H1 (cell line): ENCODE results near the gene RTKN2. TPM values are rescaled to one million over a fixed set of nuclear protein-coding genes. Genes with fewer than 3 reads are reported as not detected.

Source experiments
- CTCF ChIA-PET: fragments of 300-600 bp; sonication (Branson Sonifier 250); formaldehyde crosslinking; loops from one replicate; lab custom pipeline; 2021; ENCODE audit not compliant: partially characterized antibody; lab: Charles Lee
- POLR2A ChIA-PET: fragments of 300-600 bp; sonication (Branson Sonifier 250); formaldehyde crosslinking; loops from one replicate; lab custom pipeline; 2021; ENCODE audit warnings: inconsistent platforms; ENCODE audit not compliant: partially characterized antibody; lab: Charles Lee
- DNase-seq, 2 experiments: peaks; one replicate each; pipeline versions ENCODE4 v3.0.0 to v3.0.0-alpha.2; 2010 to 2022; ENCODE audit warnings: low spot score in 2 of 2, low read depth in 1 of 2, mixed read lengths in 1 of 2
- FAIRE-seq: peaks from 2 replicates; lab custom pipeline; 2011; peaks lifted over from hg19 to GRCh38; lab: Jason Lieb, UNC
- H2AFZ ChIP-seq: 2 replicates; pipeline ENCODE4 v1.8.1; 2012; ENCODE audit warnings: low read length, inconsistent platforms
- H2AK5ac ChIP-seq: 2 replicates; pipeline ENCODE4 v1.6.1; 2013; ENCODE audit warnings: low read depth, low read length
- H2BK120ac ChIP-seq: replicated peaks from 2 replicates; pipeline ENCODE3; 2013; ENCODE audit warnings: low read depth, low read length, inconsistent platforms
- H2BK12ac ChIP-seq: 2 replicates; pipeline ENCODE4 v1.6.1; 2013; ENCODE audit warnings: low read depth, low read length
- H2BK15ac ChIP-seq: 2 replicates; pipeline ENCODE4 v1.6.1; 2013; ENCODE audit warnings: low read length
- H2BK20ac ChIP-seq: 2 replicates; pipeline ENCODE4 v1.6.1; 2013; ENCODE audit warnings: low read length
- H2BK5ac ChIP-seq: 2 replicates; pipeline ENCODE4 v1.6.1; 2013; ENCODE audit warnings: low read depth, low read length
- H3K14ac ChIP-seq: 2 replicates; pipeline ENCODE4 v1.6.1; 2013; ENCODE audit warnings: inconsistent platforms; ENCODE audit not compliant: insufficient read length
- H3K18ac ChIP-seq: 2 replicates; pipeline ENCODE4 v1.6.1; 2013; ENCODE audit warnings: low read length; ENCODE audit errors: extremely low read depth
- H3K23ac ChIP-seq: 2 replicates; pipeline ENCODE4 v1.6.1; 2013; ENCODE audit warnings: inconsistent platforms; ENCODE audit not compliant: insufficient read length
- H3K23me2 ChIP-seq: 2 replicates; pipeline ENCODE4 v1.6.1; 2013; ENCODE audit warnings: low read depth, low read length
- H3K27ac ChIP-seq: 2 replicates; pipeline ENCODE4 v1.6.1; 2011; ENCODE audit warnings: low read depth, low read length, inconsistent platforms
- H3K27me3 ChIP-seq, 4 experiments: replicated peaks in 1 of 4; 1 replicate in 1 of 4; 2 replicates in 3 of 4; pipeline versions ENCODE4 v1.6.1 to v1.8.1; 2011 to 2013; ENCODE audit warnings: low read length in 3 of 4, mild to moderate bottlenecking in 3 of 4, inconsistent platforms in 2 of 4, mixed read lengths in 2 of 4, moderate library complexity in 1 of 4; ENCODE audit not compliant: control insufficient read depth in 3 of 4, insufficient read depth in 3 of 4; ENCODE audit errors: extremely low read depth in 1 of 4
- H3K36me3 ChIP-seq, 4 experiments: 2 replicates each; pipeline versions ENCODE4 v1.6.1 to v1.8.1; 2011 to 2013; ENCODE audit warnings: mild to moderate bottlenecking in 4 of 4, low read length in 3 of 4, moderate library complexity in 2 of 4, control low read depth in 1 of 4, inconsistent platforms in 1 of 4; ENCODE audit not compliant: insufficient read depth in 4 of 4, control insufficient read depth in 2 of 4
- H3K4ac ChIP-seq: replicated peaks from 2 replicates; pipeline ENCODE3; 2013; ENCODE audit warnings: low read length, low read depth, mixed read lengths, inconsistent platforms; ENCODE audit not compliant: insufficient read length
- H3K4me1 ChIP-seq, 4 experiments: replicated peaks in 1 of 4; 1 replicate in 1 of 4; 2 replicates in 3 of 4; pipeline versions ENCODE4 v1.6.1 to v1.8.1; 2011 to 2013; ENCODE audit warnings: low read length in 3 of 4, inconsistent platforms in 2 of 4, mixed read lengths in 1 of 4; ENCODE audit not compliant: insufficient read depth in 4 of 4, control insufficient read depth in 3 of 4
- H3K4me2 ChIP-seq, 2 experiments: 2 replicates each; pipeline versions ENCODE4 v1.6.1 to v1.8.1; 2011 to 2013; ENCODE audit warnings: low read depth in 2 of 2, low read length in 2 of 2, control low read depth in 1 of 2, inconsistent platforms in 1 of 2, mild to moderate bottlenecking in 1 of 2; ENCODE audit not compliant: insufficient read depth in 1 of 2
- H3K4me3 ChIP-seq, 4 experiments: fragments of 200-600, 300-600 bp in 1 of 4; sonication (generic), shearing (Covaris generic), sonication (Bioruptor Twin) in 1 of 4; 2 replicates each; pipeline versions ENCODE4 v1.5.1 to v1.8.1; 2011 to 2016; ENCODE audit warnings: low read length in 4 of 4, low read depth in 3 of 4, control low read depth in 2 of 4, inconsistent platforms in 2 of 4, mild to moderate bottlenecking in 2 of 4, mixed read lengths in 1 of 4, moderate library complexity in 1 of 4; ENCODE audit not compliant: insufficient read depth in 2 of 4; ENCODE audit errors: extremely low read depth in 1 of 4
- H3K56ac ChIP-seq: replicated peaks from 2 replicates; pipeline ENCODE3; 2013; ENCODE audit warnings: low read depth, mild to moderate bottlenecking, mixed read lengths, low read length, inconsistent platforms; ENCODE audit not compliant: insufficient read length
- H3K79me1 ChIP-seq: 2 replicates; pipeline ENCODE4 v1.6.1; 2013; ENCODE audit warnings: low read depth, low read length, control low read depth
- H3K79me2 ChIP-seq, 2 experiments: 2 replicates each; pipeline versions ENCODE4 v1.6.1 to v1.8.1; 2012 to 2013; ENCODE audit warnings: low read length in 2 of 2, mild to moderate bottlenecking in 2 of 2, inconsistent platforms in 1 of 2; ENCODE audit not compliant: insufficient read depth in 2 of 2, control insufficient read depth in 1 of 2
- H3K9ac ChIP-seq, 4 experiments: replicated peaks in 1 of 4; 1 replicate in 1 of 4; 2 replicates in 3 of 4; pipeline versions ENCODE4 v1.6.1 to v1.8.1; 2011 to 2013; ENCODE audit warnings: low read depth in 3 of 4, low read length in 3 of 4, control low read depth in 2 of 4, mild to moderate bottlenecking in 2 of 4, moderate library complexity in 2 of 4, inconsistent platforms in 1 of 4; ENCODE audit errors: extremely low read depth in 1 of 4
- H3K9me3 ChIP-seq, 2 experiments: 2 replicates each; pipeline versions ENCODE4 v1.6.1 to v1.8.1; 2012 to 2013; ENCODE audit warnings: mild to moderate bottlenecking in 2 of 2, moderate library complexity in 2 of 2, control low read depth in 1 of 2, inconsistent platforms in 1 of 2, low read depth in 1 of 2, low read length in 1 of 2, mixed read lengths in 1 of 2; ENCODE audit not compliant: insufficient read depth in 2 of 2
- H4K20me1 ChIP-seq, 2 experiments: replicated peaks in 1 of 2; 2 replicates each; pipeline versions ENCODE3 to v1.8.1; 2011 to 2013; ENCODE audit warnings: inconsistent platforms in 2 of 2, low read length in 2 of 2, mild to moderate bottlenecking in 1 of 2; ENCODE audit not compliant: insufficient read depth in 2 of 2, control insufficient read depth in 1 of 2
- H4K5ac ChIP-seq: 2 replicates; pipeline ENCODE4 v1.6.1; 2013; ENCODE audit warnings: low read length, low read depth, mixed read lengths, inconsistent platforms; ENCODE audit not compliant: insufficient read length
- H4K8ac ChIP-seq: 2 replicates; pipeline ENCODE4 v1.8.0; 2013; ENCODE audit warnings: mild to moderate bottlenecking, moderate library complexity, low read length, inconsistent platforms; ENCODE audit not compliant: insufficient read depth; ENCODE audit errors: extremely low read depth
- H4K91ac ChIP-seq: replicated peaks from 2 replicates; pipeline ENCODE3; 2013; ENCODE audit warnings: low read length, mixed read lengths, inconsistent platforms; ENCODE audit not compliant: insufficient read length
- GABPA ChIP-seq: IDR thresholded peaks from 2 replicates; pipeline ENCODE4 v1.6.1; 2011; ENCODE audit warnings: mild to moderate bottlenecking, low read length, moderate library complexity, borderline replicate concordance; ENCODE audit not compliant: insufficient read depth
- MAFK ChIP-seq: IDR thresholded peaks from 2 replicates; pipeline ENCODE4 v1.6.1; 2012; ENCODE audit warnings: low read depth, mild to moderate bottlenecking, improper control_type of control experiment, low read length
- SIRT6 ChIP-seq: IDR thresholded peaks from one replicate; pipeline ENCODE4 v1.7.1; 2012; ENCODE audit warnings: low read length, inconsistent platforms
- WGBS, 2 experiments: shearing (Covaris generic) in 1 of 2; methylation state at CpG; one replicate each; pipeline versions ENCODE4 v1.1.6 to v1.1.7; 2013 to 2015; ENCODE audit warnings: low lambda C conversion rate in 2 of 2, mixed read lengths in 2 of 2, inconsistent platforms in 1 of 2, low coverage in 1 of 2, missing lambda C conversion rate in 1 of 2; ENCODE audit not compliant: insufficient replicate concordance in 2 of 2, insufficient coverage in 1 of 2, insufficient read length in 1 of 2; ENCODE audit errors: extremely low coverage in 1 of 2, missing lambda C conversion rate in 1 of 2; 5-methylcytosine and 5-hydroxymethylcytosine counted together
- polyA plus RNA-seq, 7 experiments: library from polyadenylated mRNA; depleted of rRNA in 3 of 7; stranded (reverse) in 5 of 7; unstranded in 2 of 7; fragments of >200 nt in 5 of 7; fragments of 200-250 nt in 2 of 7; gene quantifications; 1 replicate in 5 of 7; 2 replicates in 1 of 7; 4 replicates in 1 of 7; pipeline versions ENCODE4 v1.2.1 to v1.2.3, GENCODE V29; 2011 to 2013; ENCODE audit warnings: missing spikeins in 2 of 7, mixed read lengths in 2 of 7
- total RNA-seq: library from RNA; stranded (reverse); fragmentation: NEBNext Ultra II Directional; extraction: Animal tissue kit (Norgen Biotek cat#: 25700); gene quantifications from 2 replicates; pipeline ENCODE4 v1.2.1, GENCODE V29; 2021

RTKN2 gene
- total and polyA plus RNA-seq, 2 of the 8 experiments (the other 6 are each of a cell fraction or from before 2014, with no cell fraction given): 5.1 to 24.6 TPM

- Histone ChIP-seq H4K91ac (no peak overlapping the region), H3K27ac (no peak overlapping the region), H4K5ac (no peak overlapping the region), H3K4me2 (no peak overlapping the region), H3K18ac (no peak overlapping the region), H3K56ac (no peak overlapping the region), H3K9me3 (no peaks in the 10 kb centered on the region), H2AK5ac (no peak overlapping the region), H2BK12ac (no peak overlapping the region), H3K23me2 (no peaks in the 10 kb centered on the region), H4K20me1 (no peaks in the 10 kb centered on the region), H3K14ac (no peak overlapping the region), H2BK5ac (no peak overlapping the region), H2AFZ (no peak overlapping the region), H2BK20ac (no peak overlapping the region), H3K27me3 (no peaks in the 10 kb centered on the region), H3K79me1 (no peaks in the 10 kb centered on the region), H3K23ac (no peak overlapping the region), H2BK15ac (no peak overlapping the region), H3K4ac (no peak overlapping the region), H3K9ac (no peak overlapping the region), H3K79me2 (no peaks in the 10 kb centered on the region), H3K36me3 (no peaks in the 10 kb centered on the region), H2BK120ac (no peak overlapping the region), H3K4me1 (no peaks in the 10 kb centered on the region; a peak in 1 of 7 replicates), H4K8ac (no peak overlapping the region), H3K4me3 (no peak overlapping the region)
- WGBS, 2 experiments: 80% methylated on average over 2 of the region's 2 CpGs; no CpG with 5 or more reads in 1 of the 2 experiments
- POLR2A ChIA-PET: no interaction called here
- FAIRE-seq (no peak), DNase-seq (no peak)
- no peak for TF ChIP-seq GABPA
- TF ChIP-seq SIRT6: no peak
- TF ChIP-seq MAFK: no peak
- CTCF ChIA-PET: interaction anchor here (0.6 kb wide), 1 partner anchor 131 kb away, joined by 3 read pairs; no protein-coding TSS in a partner anchor
Observed at GRCh38 chr10:62171791-62172190, 96.9 kb downstream of the RTKN2 start.
